Activated T-cell treated with anti-CD3 and anti-CD28 coated beads, Interleukin-2, amount 50 U/mL, for 4 hours (primary cell): ENCODE data around the gene PFAS. TPM values are rescaled to one million over a fixed set of nuclear protein-coding genes. Genes with fewer than 3 reads are reported as not detected.

Source experiments
- ATAC-seq, 2 donors: fragments of 200-7000 bp; cut with Tn5 transposase; one replicate each; pipeline ENCODE4 v1.10.0; 2021
- DNase-seq: peaks from one replicate; pipeline ENCODE4 v3.0.0-alpha.2; 2020
- H3K27me3 Mint-ChIP-seq: one replicate; pipeline ENCODE4 v1.8.0; 2021; ENCODE audit warnings: low read depth, mixed read lengths
- H3K36me3 Mint-ChIP-seq: one replicate; pipeline ENCODE4 v1.8.0; 2022; ENCODE audit warnings: mixed read lengths; ENCODE audit not compliant: insufficient read depth
- H3K4me1 Mint-ChIP-seq: one replicate; pipeline ENCODE4 v1.8.0; 2021; ENCODE audit warnings: low read depth, mixed read lengths
- H3K4me3 Mint-ChIP-seq: one replicate; pipeline ENCODE4 v1.8.0; 2021; ENCODE audit warnings: mild to moderate bottlenecking, moderate library complexity, mixed read lengths
- H3K9me3 Mint-ChIP-seq: one replicate; pipeline ENCODE4 v1.8.0; 2021; ENCODE audit warnings: mixed read lengths
- total RNA-seq, 3 donors: library from RNA; stranded (reverse); gene quantifications; one replicate each; pipeline ENCODE4 v1.2.1, GENCODE V29; 2021

Gene PFAS
- total RNA-seq, 3 donors from 2014 or later = 222 to 271 (median 254) TPM

GRCh38 chr17:8318010-8318935, 69.2 kb downstream of the PFAS start:
- H3K4me3 Mint-ChIP-seq = no peak overlapping the region
- peaks cover 15% of the 10 kb centered on the region for H3K27me3 Mint-ChIP-seq
- ATAC-seq = no peak
- H3K36me3 Mint-ChIP-seq = no peaks in the 10 kb centered on the region
- H3K4me1 Mint-ChIP-seq = no peaks in the 10 kb centered on the region
- no peaks in the 10 kb centered on the region for H3K9me3 Mint-ChIP-seq
- no peak for DNase-seq

Other genes with a start within 250 kb of the PFAS start
- under 1 TPM in 1 of 3 donors, not detected in 2; 0.46 TPM for gene GUCY2D, start 246.7 kb upstream of the PFAS start, total RNA-seq
- under 1 TPM in 1 of 3 donors, not detected in 2; 0.14 TPM for gene ALOX15B, start 210.2 kb upstream of the PFAS start, total RNA-seq
- gene ALOX12B, start 161.6 kb upstream of the PFAS start, total RNA-seq = 1 to 10 TPM in 1 of 3 donors, under 1 TPM in 2; 0.81 to 1.6 (median 0.95) TPM
- not detected for gene ALOXE3, start 130.8 kb upstream of the PFAS start, total RNA-seq
- gene HES7, start 125.2 kb upstream of the PFAS start, total RNA-seq = 1 to 10 TPM; 1.2 to 1.7 (median 1.4) TPM
- gene PER1, start 96.9 kb upstream of the PFAS start, total RNA-seq = 10 to 100 TPM; 30.4 to 36.9 (median 36.7) TPM
- gene VAMP2, start 86.3 kb upstream of the PFAS start, total RNA-seq = 10 to 100 TPM; 49.6 to 67.5 (median 59.7) TPM
- 10 to 100 TPM; 11.9 to 18.6 (median 18.1) TPM for gene TMEM107, start 72.9 kb upstream of the PFAS start, total RNA-seq
- 1 to 10 TPM; 5.0 to 5.6 (median 5.2) TPM for gene BORCS6, start 59.1 kb upstream of the PFAS start, total RNA-seq
- 1 to 10 TPM; 6.2 to 6.7 (median 6.7) TPM for gene AURKB, start 38.7 kb upstream of the PFAS start, total RNA-seq
- 10 to 100 TPM; 51.2 to 56.7 (median 53.9) TPM for gene CTC1, start 1.2 kb upstream of the PFAS start, total RNA-seq
- gene RANGRF, start 39.4 kb downstream of the PFAS start, total RNA-seq = 10 to 100 TPM; 66.3 to 69.8 (median 67.6) TPM
- 1 to 10 TPM; 1.7 to 1.9 (median 1.7) TPM for gene SLC25A35, start 46.1 kb downstream of the PFAS start, total RNA-seq
- not detected for gene ARHGEF15, start 61.0 kb downstream of the PFAS start, total RNA-seq
- not detected for gene ODF4, start 90.6 kb downstream of the PFAS start, total RNA-seq
- 1,000 to 10,000 TPM; 2,326 to 2,535 (median 2,364) TPM for gene RPL26, start 133.9 kb downstream of the PFAS start, total RNA-seq
- gene RNF222, start 148.5 kb downstream of the PFAS start, total RNA-seq = under 1 TPM in 2 of 3 donors, not detected in 1; 0.11 to 0.13 TPM
- gene NDEL1, start 186.6 kb downstream of the PFAS start, total RNA-seq = 10 to 100 TPM; 49.0 to 51.7 (median 51.4) TPM